ENCODE results near the gene VENTX. TPM values are rescaled to one million over a fixed set of nuclear protein-coding genes. Genes with fewer than 3 reads are reported as not detected.

VENTX gene
- polyA plus RNA-seq, 1 experiment, result not detected

GRCh38 chr10:133224756-133225372 lies 12.8 kb upstream of the VENTX start:
- POLR2A ChIA-PET, result no interaction called here
- no peak for TF ChIP-seq CTCF (IDR thresholded peaks at IDR 0.05; ENCODE audit: insufficient read depth, low read depth, low read length)
- Histone ChIP-seq H3K27me3 (ENCODE audit: control insufficient read depth, insufficient read depth, low read length) (peaks cover 11% of the 10 kb centered on the region), H3K36me3 (ENCODE audit: control insufficient read depth, insufficient read depth, low read length) (no peaks in the 10 kb centered on the region), H3K4me3 (ENCODE audit: low read depth, low read length) (no peak overlapping the region)
- no peak for DNase-seq (ENCODE audit: low read depth)
- CTCF ChIA-PET, result interaction anchor here (0.7 kb wide), 1 partner anchor 17 kb away, joined by 3 read pairs; no protein-coding TSS in a partner anchor

GRCh38 chr10:133225707-133226191 lies 11.9 kb upstream of the VENTX start:
- DNase-seq (ENCODE audit: low read depth), result no peak
- H3K36me3 ChIP-seq (ENCODE audit: control insufficient read depth, insufficient read depth, low read length), result no peaks in the 10 kb centered on the region
- ChIA-PET POLR2A (no interaction called here), CTCF (interaction anchor here (0.7 kb wide), 1 partner anchor 17 kb away, joined by 3 read pairs; no protein-coding TSS in a partner anchor)
- TF ChIP-seq CTCF (IDR thresholded peaks at IDR 0.05; ENCODE audit: insufficient read depth, low read depth, low read length), result no peak
- H3K4me3 ChIP-seq (ENCODE audit: low read depth, low read length), result no peak overlapping the region
- H3K27me3 ChIP-seq (ENCODE audit: control insufficient read depth, insufficient read depth, low read length), result peaks cover 11% of the 10 kb centered on the region

- no peak for DNase-seq (ENCODE audit: low read depth)
- no peak for TF ChIP-seq CTCF (IDR thresholded peaks at IDR 0.05; ENCODE audit: insufficient read depth, low read depth, low read length)
- CTCF ChIA-PET, result no interaction called here
- Histone ChIP-seq H3K4me3 (ENCODE audit: low read depth, low read length) (no peak overlapping the region), H3K27me3 (ENCODE audit: control insufficient read depth, insufficient read depth, low read length) (peaks cover 13% of the 10 kb centered on the region), H3K36me3 (ENCODE audit: control insufficient read depth, insufficient read depth, low read length) (no peaks in the 10 kb centered on the region)
- POLR2A ChIA-PET, result no interaction called here
Observed at GRCh38 chr10:133226251-133226808, 11.3 kb upstream of the VENTX start.

GRCh38 chr10:133227256-133227655 lies 10.4 kb upstream of the VENTX start:
- Histone ChIP-seq H3K4me3 (ENCODE audit: low read depth, low read length) (no peak overlapping the region), H3K36me3 (ENCODE audit: control insufficient read depth, insufficient read depth, low read length) (no peaks in the 10 kb centered on the region), H3K27me3 (ENCODE audit: control insufficient read depth, insufficient read depth, low read length) (peaks cover 22% of the 10 kb centered on the region)
- ChIA-PET POLR2A (no interaction called here), CTCF (no interaction called here)
- TF ChIP-seq CTCF (IDR thresholded peaks at IDR 0.05; ENCODE audit: insufficient read depth, low read depth, low read length), result no peak
- DNase-seq (ENCODE audit: low read depth), result no peak

GRCh38 chr10:133229265-133230043 lies 8.2 kb upstream of the VENTX start:
- ChIA-PET CTCF (no interaction called here), POLR2A (no interaction called here)
- H3K27me3 ChIP-seq (ENCODE audit: control insufficient read depth, insufficient read depth, low read length), result peaks cover 24% of the 10 kb centered on the region
- TF ChIP-seq CTCF (IDR thresholded peaks at IDR 0.05; ENCODE audit: insufficient read depth, low read depth, low read length), result no peak
- no peak overlapping the region for H3K4me3 ChIP-seq (ENCODE audit: low read depth, low read length)
- H3K36me3 ChIP-seq (ENCODE audit: control insufficient read depth, insufficient read depth, low read length), result no peaks in the 10 kb centered on the region
- DNase-seq (ENCODE audit: low read depth), result no peak
